ENCODE results near the gene TIMP2.

The TIMP2 gene

DNA sequence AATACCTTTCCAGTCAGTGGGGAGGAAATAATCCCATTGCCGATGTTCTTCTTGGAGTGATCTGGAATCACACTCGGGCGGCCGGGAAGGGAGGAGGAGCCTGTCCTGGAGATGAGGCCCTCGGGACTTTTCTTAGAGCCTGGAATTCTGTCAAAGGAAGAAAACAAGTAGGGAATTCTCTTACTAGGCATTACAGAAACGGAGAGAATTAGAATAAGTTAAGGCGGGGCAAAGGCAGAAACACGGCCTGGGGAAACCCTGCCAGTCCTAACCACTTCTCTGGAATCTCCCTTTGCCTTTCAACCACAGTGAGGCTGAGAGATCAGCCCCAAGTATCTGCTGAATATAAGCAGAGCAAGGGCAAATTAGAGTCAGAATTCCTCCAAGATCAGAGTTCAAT is 112.3 kb downstream of the TIMP2 start:
- H3K36me3 ChIP-seq (ENCODE audit: control insufficient read depth, insufficient read depth, low read length), result peaks cover 7% of the 10 kb centered on the region
- no peaks in the 10 kb centered on the region for H3K27me3 ChIP-seq (ENCODE audit: control insufficient read depth, insufficient read depth, low read length)
- no peaks in the 10 kb centered on the region for H3K9me3 ChIP-seq (ENCODE audit: control insufficient read depth, low read length)
- no peaks in the 10 kb centered on the region for H3K4me1 ChIP-seq (ENCODE audit: control insufficient read depth, insufficient read depth, low read length)
- H3K4me3 ChIP-seq (ENCODE audit: low read length), result no peak overlapping the region
- H3K9ac ChIP-seq (ENCODE audit: low read length), result no peak overlapping the region

DNA sequence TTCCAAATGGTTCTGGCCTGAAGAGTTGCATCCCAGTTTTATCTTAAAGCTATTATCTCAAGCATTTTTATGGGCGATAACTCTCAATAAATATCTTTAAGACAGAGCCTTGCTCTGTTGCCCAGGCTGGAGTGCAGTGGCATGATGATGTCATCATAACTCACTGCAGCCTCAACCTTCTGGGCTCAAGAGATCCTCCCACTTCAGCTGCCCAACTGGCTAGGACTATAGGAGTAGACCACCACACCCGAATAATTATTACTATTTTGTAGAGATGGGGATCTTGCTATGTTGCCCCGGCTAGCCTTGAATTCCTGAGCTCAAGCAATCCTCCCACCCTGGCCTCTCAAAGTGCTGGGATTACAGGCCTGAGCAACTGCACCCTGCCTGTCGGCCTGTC is 117.0 kb downstream of the TIMP2 start:
- H3K4me1 ChIP-seq (ENCODE audit: control insufficient read depth, insufficient read depth, low read length), result no peaks in the 10 kb centered on the region
- H3K4me3 ChIP-seq (ENCODE audit: low read length), result no peak overlapping the region
- no peaks in the 10 kb centered on the region for H3K27me3 ChIP-seq (ENCODE audit: control insufficient read depth, insufficient read depth, low read length)
- no peak overlapping the region for H3K9ac ChIP-seq (ENCODE audit: low read length)
- H3K9me3 ChIP-seq (ENCODE audit: control insufficient read depth, low read length), result no peaks in the 10 kb centered on the region
- peaks cover 15% of the 10 kb centered on the region for H3K36me3 ChIP-seq (ENCODE audit: control insufficient read depth, insufficient read depth, low read length)

DNA sequence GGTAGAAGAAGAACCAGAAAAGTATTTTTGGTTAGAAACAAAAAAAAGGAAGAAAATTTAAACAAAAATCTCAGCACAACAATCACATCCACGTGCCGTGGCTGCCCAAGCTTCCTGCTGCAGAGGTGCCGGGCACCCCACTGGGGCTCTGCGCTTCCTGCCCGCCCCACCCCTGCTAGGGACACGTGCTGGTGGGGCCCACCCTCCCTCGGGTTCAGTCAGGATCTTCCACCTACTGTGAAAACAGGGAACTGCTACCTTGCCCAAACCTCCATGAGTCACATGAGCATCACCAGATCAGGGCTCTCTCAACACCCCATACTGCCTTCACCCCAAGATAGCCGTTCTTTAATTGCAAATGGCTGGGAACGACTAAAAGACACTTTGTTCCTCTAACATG is 118.7 kb downstream of the TIMP2 start:
- Histone ChIP-seq H3K36me3 (ENCODE audit: control insufficient read depth, insufficient read depth, low read length) (peaks cover 13% of the 10 kb centered on the region), H3K27me3 (ENCODE audit: control insufficient read depth, insufficient read depth, low read length) (no peaks in the 10 kb centered on the region)

DNA sequence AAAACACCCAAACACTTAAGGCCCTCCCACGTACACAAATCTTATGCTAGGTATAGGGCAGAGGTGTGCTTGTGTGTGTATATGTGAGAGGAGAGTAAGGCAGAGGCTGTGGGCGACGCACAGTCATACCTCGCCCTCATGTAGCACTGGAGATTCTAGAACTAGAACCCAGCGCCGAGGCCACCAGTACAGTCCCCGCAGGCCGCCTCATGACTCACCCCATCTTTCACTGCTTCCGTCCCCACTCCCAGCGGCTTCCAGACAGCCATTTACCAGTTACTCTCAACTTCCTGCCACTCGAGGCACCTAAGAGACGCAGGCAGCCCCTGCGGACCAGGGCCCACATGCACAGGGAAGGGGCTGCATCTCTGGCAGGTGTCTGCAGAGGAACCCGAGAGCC is 119.9 kb downstream of the TIMP2 start:
- Histone ChIP-seq H3K27me3 (ENCODE audit: control insufficient read depth, insufficient read depth, low read length) (no peaks in the 10 kb centered on the region), H3K4me1 (ENCODE audit: control insufficient read depth, insufficient read depth, low read length) (no peaks in the 10 kb centered on the region), H3K36me3 (ENCODE audit: control insufficient read depth, insufficient read depth, low read length) (peaks cover 13% of the 10 kb centered on the region), H3K4me3 (ENCODE audit: low read length) (no peak overlapping the region), H3K9ac (ENCODE audit: low read length) (no peak overlapping the region), H3K9me3 (ENCODE audit: control insufficient read depth, low read length) (no peaks in the 10 kb centered on the region)

More for the DNA sequence above, 118.7 kb downstream of the TIMP2 start:
- H3K4me1 ChIP-seq (ENCODE audit: control insufficient read depth, insufficient read depth, low read length), result no peaks in the 10 kb centered on the region
- no peak overlapping the region for H3K4me3 ChIP-seq (ENCODE audit: low read length)
- H3K9ac ChIP-seq (ENCODE audit: low read length), result no peak overlapping the region
- no peaks in the 10 kb centered on the region for H3K9me3 ChIP-seq (ENCODE audit: control insufficient read depth, low read length)

DNA sequence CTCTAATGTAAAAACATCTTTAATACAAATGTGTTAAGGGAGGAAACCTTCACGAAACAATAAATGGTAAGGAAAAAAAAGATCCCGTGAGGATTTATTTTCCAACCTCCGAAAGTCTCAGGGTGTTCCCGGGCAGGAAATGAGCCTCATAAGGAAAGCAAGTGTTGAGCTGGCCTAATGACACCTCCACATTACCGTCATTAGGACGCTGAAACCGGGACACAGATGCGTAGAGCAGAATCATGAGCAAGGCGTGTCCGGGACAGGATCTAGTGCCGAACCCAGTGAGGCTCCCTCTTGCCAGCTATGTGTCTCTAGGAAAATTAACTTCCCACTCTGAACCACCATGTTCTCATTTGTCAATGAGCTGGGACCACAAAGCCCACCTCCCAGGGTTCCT is 120.4 kb downstream of the TIMP2 start:
- H3K4me1 ChIP-seq (ENCODE audit: control insufficient read depth, insufficient read depth, low read length), result no peaks in the 10 kb centered on the region
- H3K27me3 ChIP-seq (ENCODE audit: control insufficient read depth, insufficient read depth, low read length), result no peaks in the 10 kb centered on the region
- H3K36me3 ChIP-seq (ENCODE audit: control insufficient read depth, insufficient read depth, low read length), result peaks cover 13% of the 10 kb centered on the region
- no peak overlapping the region for H3K4me3 ChIP-seq (ENCODE audit: low read length)
- H3K9me3 ChIP-seq (ENCODE audit: control insufficient read depth, low read length), result no peaks in the 10 kb centered on the region
- H3K9ac ChIP-seq (ENCODE audit: low read length), result no peak overlapping the region

DNA sequence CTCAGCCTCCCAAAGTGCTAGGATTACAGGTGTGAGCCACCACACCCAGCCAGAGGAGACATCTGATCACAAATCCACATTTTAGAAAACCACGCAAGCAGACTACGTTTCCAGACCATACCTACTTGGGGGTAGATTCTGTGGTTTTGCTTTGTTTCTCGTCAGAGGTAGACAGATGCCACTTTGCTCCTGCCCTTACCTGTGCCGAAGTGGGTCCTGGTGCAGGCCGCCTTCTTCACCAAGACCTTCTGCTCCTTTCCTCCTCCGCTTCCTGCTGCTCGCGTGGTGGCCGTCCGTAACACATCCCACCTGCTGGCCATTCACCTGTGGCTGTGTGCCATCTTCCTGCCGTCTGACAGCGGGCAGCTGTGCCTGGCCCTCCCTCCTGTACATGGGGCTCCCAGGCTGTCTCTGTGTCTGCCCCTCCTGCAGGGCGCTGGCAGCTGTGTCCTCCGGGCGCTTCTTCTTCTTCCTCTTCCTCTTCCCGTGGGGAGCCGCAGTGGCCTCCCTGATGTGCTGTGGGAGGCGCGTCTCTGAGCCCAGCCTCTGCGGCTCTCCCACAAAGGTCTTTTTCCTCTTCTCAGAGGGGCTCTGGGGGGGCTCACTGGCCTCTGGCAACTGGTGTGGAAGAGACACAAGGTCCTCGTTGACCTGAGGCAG is 121.9 kb downstream of the TIMP2 start:
- H3K27me3 ChIP-seq (ENCODE audit: control insufficient read depth, insufficient read depth, low read length), result no peaks in the 10 kb centered on the region
- no peak overlapping the region for H3K9ac ChIP-seq (ENCODE audit: low read length)
- H3K4me1 ChIP-seq (ENCODE audit: control insufficient read depth, insufficient read depth, low read length), result no peaks in the 10 kb centered on the region
- no peaks in the 10 kb centered on the region for H3K9me3 ChIP-seq (ENCODE audit: control insufficient read depth, low read length)
- H3K4me3 ChIP-seq (ENCODE audit: low read length), result no peak overlapping the region
- peaks cover 16% of the 10 kb centered on the region for H3K36me3 ChIP-seq (ENCODE audit: control insufficient read depth, insufficient read depth, low read length)

All from mucosa of stomach (tissue), 1 donor.